DND-41 (cell line): ENCODE measurements around the gene CLMP.

Experiments
- ATAC-seq: fragments of 200-7000 bp; cut with Tn5 transposase; 3 replicates; pipeline ENCODE4 v1.9.1; 2021; ENCODE audit warnings: low read depth; ENCODE audit not compliant: insufficient read depth
- DNase-seq: peaks from one replicate; pipeline ENCODE4 v3.0.0-alpha.2; 2020
- H2AFZ ChIP-seq: 2 replicates; pipeline ENCODE4 v1.6.0; 2012; ENCODE audit warnings: low read depth, low read length
- H3K27ac ChIP-seq: 2 replicates; pipeline ENCODE4 v1.5.1; 2012; ENCODE audit warnings: low read length, inconsistent platforms
- H3K27me3 ChIP-seq: fragments of 200-600 bp; sonication (generic); 2 replicates; pipeline ENCODE4 v1.6.0; 2012; ENCODE audit warnings: low read length, mild to moderate bottlenecking, inconsistent platforms; ENCODE audit not compliant: insufficient read depth, poor library complexity
- H3K36me3 ChIP-seq: 2 replicates; pipeline ENCODE4 v1.5.1; 2012; ENCODE audit warnings: low read length, inconsistent platforms; ENCODE audit not compliant: insufficient read depth
- H3K4me1 ChIP-seq: 2 replicates; pipeline ENCODE4 v1.5.1; 2012; ENCODE audit warnings: mild to moderate bottlenecking, low read length; ENCODE audit not compliant: insufficient read depth
- H3K4me2 ChIP-seq: 2 replicates; pipeline ENCODE4 v1.6.0; 2012; ENCODE audit warnings: mild to moderate bottlenecking, moderate library complexity, low read length, inconsistent platforms; ENCODE audit not compliant: insufficient read depth
- H3K4me3 ChIP-seq, 2 experiments: fragments of 200-600 bp in 1 of 2; shearing (Covaris generic) in 1 of 2; 2 replicates each; pipeline ENCODE4 v1.5.1; 2012 to 2016; ENCODE audit warnings: inconsistent platforms in 2 of 2, low read length in 2 of 2, mild to moderate bottlenecking in 2 of 2, low read depth in 1 of 2, moderate library complexity in 1 of 2
- H3K79me2 ChIP-seq: 2 replicates; pipeline ENCODE4 v1.6.0; 2012; ENCODE audit warnings: low read length, inconsistent platforms; ENCODE audit not compliant: insufficient read depth
- H3K9ac ChIP-seq: 2 replicates; pipeline ENCODE4 v1.6.0; 2012; ENCODE audit warnings: low read depth, mild to moderate bottlenecking, inconsistent platforms, low read length, moderate library complexity
- H3K9me3 ChIP-seq: 2 replicates; pipeline ENCODE4 v1.5.1; 2012; ENCODE audit warnings: low read length, moderate library complexity, mild to moderate bottlenecking, inconsistent platforms; ENCODE audit not compliant: insufficient read depth, severe bottlenecking
- H4K20me1 ChIP-seq: 2 replicates; pipeline ENCODE4 v1.6.0; 2012; ENCODE audit warnings: low read length; ENCODE audit not compliant: insufficient read depth
- EZH2 ChIP-seq: IDR thresholded peaks from 3 replicates; pipeline ENCODE4 v1.6.1; 2012; ENCODE audit warnings: borderline replicate concordance, low read depth, mild to moderate bottlenecking, moderate library complexity, low read length, inconsistent platforms; ENCODE audit not compliant: severe bottlenecking
- TF ChIP-seq, protein P1 (sequence below): IDR thresholded peaks from 2 replicates; pipeline ENCODE4 v1.5.1; 2012; ENCODE audit warnings: borderline replicate concordance, low read length, moderate library complexity, mild to moderate bottlenecking; ENCODE audit not compliant: poor library complexity, severe bottlenecking; ENCODE audit errors: extremely low read depth

The CLMP gene

DNA sequence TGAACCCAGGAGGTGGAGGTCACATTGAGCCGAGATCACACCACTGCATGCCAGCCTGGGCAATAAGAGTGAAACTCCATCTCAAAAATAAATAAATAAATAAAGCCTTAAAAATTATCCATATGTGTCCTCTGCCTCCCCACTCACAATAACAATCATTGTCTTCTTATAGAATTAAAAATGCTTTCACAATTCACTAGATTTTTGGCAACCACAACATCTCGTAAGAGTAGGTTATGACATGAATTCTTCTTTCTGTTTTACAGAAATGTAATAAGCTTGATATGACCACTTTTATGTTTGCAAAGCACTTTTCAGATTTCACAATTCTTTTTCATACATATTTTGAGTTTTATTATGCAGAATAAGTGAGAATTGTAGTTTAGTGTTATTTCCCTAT, 78.6 kb downstream of the CLMP start:
- no peak overlapping the region for H3K4me3 ChIP-seq
- no peaks in the 10 kb centered on the region for H3K27me3 ChIP-seq
- DNase-seq, result no peak
- H3K4me1 ChIP-seq, result no peaks in the 10 kb centered on the region
- peaks cover 5% of the 10 kb centered on the region for H3K9me3 ChIP-seq
- H3K79me2 ChIP-seq, result no peaks in the 10 kb centered on the region
- TF ChIP-seq EZH2, result no peak
- TF ChIP-seq, protein P1, sequence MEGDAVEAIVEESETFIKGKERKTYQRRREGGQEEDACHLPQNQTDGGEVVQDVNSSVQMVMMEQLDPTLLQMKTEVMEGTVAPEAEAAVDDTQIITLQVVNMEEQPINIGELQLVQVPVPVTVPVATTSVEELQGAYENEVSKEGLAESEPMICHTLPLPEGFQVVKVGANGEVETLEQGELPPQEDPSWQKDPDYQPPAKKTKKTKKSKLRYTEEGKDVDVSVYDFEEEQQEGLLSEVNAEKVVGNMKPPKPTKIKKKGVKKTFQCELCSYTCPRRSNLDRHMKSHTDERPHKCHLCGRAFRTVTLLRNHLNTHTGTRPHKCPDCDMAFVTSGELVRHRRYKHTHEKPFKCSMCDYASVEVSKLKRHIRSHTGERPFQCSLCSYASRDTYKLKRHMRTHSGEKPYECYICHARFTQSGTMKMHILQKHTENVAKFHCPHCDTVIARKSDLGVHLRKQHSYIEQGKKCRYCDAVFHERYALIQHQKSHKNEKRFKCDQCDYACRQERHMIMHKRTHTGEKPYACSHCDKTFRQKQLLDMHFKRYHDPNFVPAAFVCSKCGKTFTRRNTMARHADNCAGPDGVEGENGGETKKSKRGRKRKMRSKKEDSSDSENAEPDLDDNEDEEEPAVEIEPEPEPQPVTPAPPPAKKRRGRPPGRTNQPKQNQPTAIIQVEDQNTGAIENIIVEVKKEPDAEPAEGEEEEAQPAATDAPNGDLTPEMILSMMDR, result no peak
- no peak overlapping the region for H3K4me2 ChIP-seq
- H2AFZ ChIP-seq, result no peak overlapping the region
- ATAC-seq, result no peak
- no peaks in the 10 kb centered on the region for H4K20me1 ChIP-seq
- H3K36me3 ChIP-seq, result no peaks in the 10 kb centered on the region
- H3K9ac ChIP-seq, result no peak overlapping the region
- no peak overlapping the region for H3K27ac ChIP-seq

DNA sequence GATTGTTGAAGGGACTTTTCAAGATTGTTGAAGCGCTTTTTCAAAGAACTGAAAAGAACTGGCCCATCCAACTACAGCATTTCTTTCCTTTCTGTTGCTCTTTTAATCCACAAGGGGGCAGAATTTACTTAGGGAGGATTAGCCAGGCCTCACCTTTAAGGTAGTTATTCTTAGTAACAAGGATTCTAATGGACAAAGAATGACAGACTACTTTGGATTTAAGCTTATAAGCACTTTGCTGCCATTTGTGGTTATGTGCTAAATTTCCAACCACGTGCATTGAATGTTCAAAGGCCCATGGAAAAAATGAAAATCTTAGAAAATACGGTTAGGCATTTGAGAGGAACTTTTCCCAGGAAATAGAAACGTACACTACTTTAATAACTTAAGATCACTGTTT, 83.6 kb downstream of the CLMP start:
- no peaks in the 10 kb centered on the region for H3K27me3 ChIP-seq
- DNase-seq (no peak), ATAC-seq (peak; percentile 70)
- no peak overlapping the region for H3K27ac ChIP-seq
- peaks cover 5% of the 10 kb centered on the region for H3K9me3 ChIP-seq
- H3K9ac ChIP-seq, result no peak overlapping the region
- no peak overlapping the region for H3K4me2 ChIP-seq
- H3K4me3 ChIP-seq, result no peak overlapping the region
- H3K36me3 ChIP-seq, result no peaks in the 10 kb centered on the region
- no peak overlapping the region for H2AFZ ChIP-seq
- H3K4me1 ChIP-seq, result no peaks in the 10 kb centered on the region
- no peak for TF ChIP-seq EZH2
- TF ChIP-seq, protein P1, result peak; percentile 83
- H3K79me2 ChIP-seq, result no peaks in the 10 kb centered on the region
- no peaks in the 10 kb centered on the region for H4K20me1 ChIP-seq

DNA sequence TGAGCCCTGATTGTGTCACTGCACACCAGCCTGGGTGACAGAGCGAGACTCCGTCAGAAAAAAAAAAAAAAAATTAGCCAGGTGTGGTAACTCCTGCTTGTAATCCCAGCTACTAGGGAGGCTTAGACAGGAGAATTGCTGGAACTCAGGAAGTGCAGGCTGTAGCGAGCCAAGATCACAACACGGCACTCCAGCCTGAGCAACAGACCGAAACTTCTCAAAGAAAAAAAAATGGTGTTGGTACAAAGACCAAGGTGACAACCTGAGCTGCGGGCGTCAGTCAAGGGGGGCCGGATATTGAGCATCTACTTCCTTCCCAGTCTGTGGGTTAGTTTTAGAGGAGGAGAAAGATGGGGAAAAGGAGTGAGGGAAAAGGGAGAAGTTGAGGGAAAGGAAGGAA, 84.7 kb downstream of the CLMP start:
- Histone ChIP-seq H3K9ac (no peak overlapping the region), H2AFZ (no peak overlapping the region), H3K27me3 (no peaks in the 10 kb centered on the region), H3K36me3 (no peaks in the 10 kb centered on the region), H4K20me1 (no peaks in the 10 kb centered on the region), H3K9me3 (no peaks in the 10 kb centered on the region), H3K79me2 (no peaks in the 10 kb centered on the region), H3K4me1 (no peaks in the 10 kb centered on the region), H3K4me2 (no peak overlapping the region), H3K4me3 (no peak overlapping the region), H3K27ac (no peak overlapping the region)
- no peak for TF ChIP-seq EZH2
- TF ChIP-seq, protein P1, result no peak
- no peak for DNase-seq
- ATAC-seq, result no peak

DNA sequence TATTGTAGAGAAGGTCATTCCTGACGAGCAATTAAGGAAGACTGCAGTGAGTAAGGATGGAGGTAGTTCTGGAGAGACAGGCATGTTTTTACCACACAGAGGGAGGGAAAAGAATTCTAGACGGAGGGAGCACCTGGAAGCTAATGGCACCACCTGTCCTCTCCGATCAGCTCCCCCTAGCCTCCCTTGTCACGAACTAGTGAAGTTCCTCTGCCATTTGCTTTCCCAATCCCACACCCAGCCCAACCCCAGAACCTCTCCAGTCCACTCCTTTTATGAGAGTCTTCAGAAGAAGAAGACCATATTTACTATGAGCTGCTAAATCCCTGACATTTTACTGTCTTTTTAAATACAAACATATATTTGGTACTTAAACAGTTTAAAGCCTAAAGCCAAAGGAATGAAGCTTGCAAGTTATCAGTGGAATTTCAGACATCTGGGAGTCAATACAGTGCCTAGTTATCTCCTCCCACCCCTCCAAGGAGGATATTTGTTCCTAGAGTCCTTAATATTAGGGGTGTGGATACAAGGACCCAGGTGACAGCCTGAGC, 87.0 kb downstream of the CLMP start:
- Histone ChIP-seq H2AFZ (no peak overlapping the region), H3K9me3 (no peaks in the 10 kb centered on the region), H3K4me2 (no peak overlapping the region), H3K36me3 (no peaks in the 10 kb centered on the region), H3K79me2 (no peaks in the 10 kb centered on the region), H4K20me1 (no peaks in the 10 kb centered on the region), H3K9ac (no peak overlapping the region), H3K27ac (no peak overlapping the region), H3K27me3 (no peaks in the 10 kb centered on the region), H3K4me3 (no peak overlapping the region), H3K4me1 (no peaks in the 10 kb centered on the region)
- TF ChIP-seq, protein P1, result no peak
- no peak for TF ChIP-seq EZH2
- DNase-seq (no peak), ATAC-seq (no peak)
